ENCODE results near the gene PLA1A. TPM values are rescaled to one million over a fixed set of nuclear protein-coding genes. Genes with fewer than 3 reads are reported as not detected.

PLA1A gene
- polyA plus RNA-seq, 1 experiment, result not detected

DNA sequence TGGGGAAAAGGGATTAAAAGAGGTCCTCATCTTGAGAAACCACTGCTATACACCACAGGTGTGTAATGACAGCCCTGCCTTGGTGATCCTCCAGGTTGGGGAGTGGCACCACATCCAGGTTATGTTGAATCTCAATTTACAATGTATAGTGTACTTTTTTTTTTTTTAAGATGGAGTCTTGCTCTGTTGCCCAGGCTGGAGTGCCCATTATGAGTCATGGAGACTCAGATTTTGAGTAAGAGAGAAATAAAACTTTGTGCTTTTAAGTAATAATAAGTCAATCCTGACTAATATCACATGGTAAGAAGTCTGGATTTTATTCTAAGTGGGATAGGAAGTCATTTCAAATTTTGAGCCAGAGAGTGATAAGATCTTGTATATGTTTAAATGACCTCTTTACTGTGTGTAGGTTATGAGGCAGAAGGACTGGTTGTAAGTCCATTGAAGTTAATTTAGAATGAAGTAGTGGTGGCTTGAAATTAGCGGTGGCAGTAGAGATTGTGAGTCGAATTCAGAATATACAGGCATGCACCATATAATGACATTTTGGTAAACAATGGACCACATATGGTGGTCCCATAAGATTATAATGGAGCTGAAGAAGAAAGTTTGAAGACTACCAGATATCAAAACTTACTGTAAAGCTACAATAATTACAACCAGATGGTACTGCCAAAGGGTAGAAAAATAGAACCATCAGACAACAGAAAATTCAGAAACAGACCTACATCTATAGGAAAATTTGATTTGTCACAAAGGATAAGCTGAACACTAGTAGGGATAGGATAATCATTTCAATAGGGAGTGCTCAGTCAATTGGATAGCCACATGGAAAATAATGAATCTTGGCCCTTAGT lies 42.0 kb downstream of the PLA1A start:
- POLR2A ChIA-PET, result no interaction called here
- no peak for DNase-seq (ENCODE audit: low read depth, low spot score)

GRCh38 chr3:119641416-119641815 lies 43.7 kb downstream of the PLA1A start:
- POLR2A ChIA-PET, result no interaction called here
- CTCF ChIA-PET, result no interaction called here
- Histone ChIP-seq H3K27me3 (ENCODE audit: control insufficient read depth, insufficient read depth, low read length) (no peaks in the 10 kb centered on the region), H3K4me3 (ENCODE audit: low read depth, low read length) (no peak overlapping the region), H3K27ac (ENCODE audit: low read depth, low read length) (no peak overlapping the region), H3K9me3 (ENCODE audit: control insufficient read depth, insufficient read depth, low read length) (no peaks in the 10 kb centered on the region)
- TF ChIP-seq CTCF (IDR thresholded peaks at IDR 0.05; ENCODE audit: low read depth, low read length), result no peak
- no peak for DNase-seq (ENCODE audit: low read depth, low spot score)

More for the DNA sequence above, 42.0 kb downstream of the PLA1A start:
- no peak overlapping the region for H3K4me3 ChIP-seq (ENCODE audit: low read depth, low read length)
- H3K27ac ChIP-seq (ENCODE audit: low read depth, low read length), result no peak overlapping the region
- CTCF ChIA-PET, result no interaction called here
- no peaks in the 10 kb centered on the region for H3K27me3 ChIP-seq (ENCODE audit: control insufficient read depth, insufficient read depth, low read length)
- no peak for TF ChIP-seq CTCF (IDR thresholded peaks at IDR 0.05; ENCODE audit: low read depth, low read length)
- H3K9me3 ChIP-seq (ENCODE audit: control insufficient read depth, insufficient read depth, low read length), result no peaks in the 10 kb centered on the region

- POLR2A ChIA-PET, result no interaction called here
- Histone ChIP-seq H3K9me3 (ENCODE audit: control insufficient read depth, insufficient read depth, low read length) (no peaks in the 10 kb centered on the region), H3K4me3 (ENCODE audit: low read depth, low read length) (no peak overlapping the region), H3K27ac (ENCODE audit: low read depth, low read length) (peak overlapping the region; percentile 75), H3K27me3 (ENCODE audit: control insufficient read depth, insufficient read depth, low read length) (no peaks in the 10 kb centered on the region)
- TF ChIP-seq CTCF (IDR thresholded peaks at IDR 0.05; ENCODE audit: low read depth, low read length), result no peak
- CTCF ChIA-PET, result interaction anchor here (0.5 kb wide), 1 partner anchor 70 kb away, joined by 7 read pairs; no protein-coding TSS in a partner anchor
- DNase-seq (ENCODE audit: low read depth, low spot score), result no peak
These were observed 45.2 kb downstream of the PLA1A start for GRCh38 chr3:119642746-119643473.

DNA sequence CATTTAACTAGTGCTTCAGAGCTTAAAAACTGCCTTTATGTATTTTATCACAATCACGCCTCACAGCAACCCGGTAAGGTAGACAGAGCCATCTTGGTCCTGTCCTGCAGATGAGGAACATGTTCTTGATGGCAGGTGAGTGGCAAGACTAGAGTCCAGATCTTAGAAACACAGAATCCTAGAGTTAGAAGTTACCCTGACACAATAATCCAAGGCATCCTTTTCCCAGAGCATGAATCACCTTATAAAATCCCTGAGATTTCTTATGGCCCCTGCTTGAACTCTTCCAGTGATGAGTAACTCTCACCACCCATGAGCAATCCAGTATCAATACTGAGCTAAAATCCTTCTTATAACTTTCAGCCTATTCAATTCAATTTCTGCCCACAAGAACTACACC lies 45.8 kb downstream of the PLA1A start:
- CTCF ChIA-PET, result no interaction called here

More for the DNA sequence above, 45.8 kb downstream of the PLA1A start:
- Histone ChIP-seq H3K9me3 (ENCODE audit: control insufficient read depth, insufficient read depth, low read length) (no peaks in the 10 kb centered on the region), H3K27me3 (ENCODE audit: control insufficient read depth, insufficient read depth, low read length) (no peaks in the 10 kb centered on the region), H3K27ac (ENCODE audit: low read depth, low read length) (peak overlapping the region; percentile 75), H3K4me3 (ENCODE audit: low read depth, low read length) (no peak overlapping the region)
- no peak for DNase-seq (ENCODE audit: low read depth, low spot score)
- POLR2A ChIA-PET, result no interaction called here
- no peak for TF ChIP-seq CTCF (IDR thresholded peaks at IDR 0.05; ENCODE audit: low read depth, low read length)

Data from AG04450 (cell line).